HG03442 (cell line): Measurements from ENCODE around the gene SPRYD3.

ENCODE experiments used
- ATAC-seq: cut with Tn5 transposase; IDR thresholded peaks from one replicate; pipeline ENCODE4 v1.9.1; 2021; ENCODE audit warnings: mild to moderate bottlenecking, moderate library complexity; ENCODE audit not compliant: unreplicated experiment

Gene SPRYD3

GRCh38 chr12:53086361-53086760 is 7.2 kb upstream of the SPRYD3 start:
- ATAC-seq = no peak

GRCh38 chr12:53082637-53083175 is 3.5 kb upstream of the SPRYD3 start:
- ATAC-seq = no peak

GRCh38 chr12:53078425-53079225 is 565 bp downstream of the SPRYD3 start:
- peak; percentile 20 for ATAC-seq

GRCh38 chr12:53077030-53077429 is 2.2 kb downstream of the SPRYD3 start:
- ATAC-seq = no peak

GRCh38 chr12:53076461-53076860 is 2.7 kb downstream of the SPRYD3 start:
- ATAC-seq = no peak

GRCh38 chr12:53074999-53075370 is 4.2 kb downstream of the SPRYD3 start:
- no peak for ATAC-seq

GRCh38 chr12:53074283-53074998 is 4.7 kb downstream of the SPRYD3 start:
- no peak for ATAC-seq

GRCh38 chr12:53073881-53074280 is 5.3 kb downstream of the SPRYD3 start:
- no peak for ATAC-seq

GRCh38 chr12:53071591-53072551 is 7.3 kb downstream of the SPRYD3 start:
- ATAC-seq = no peak

GRCh38 chr12:53070877-53071492 is 8.2 kb downstream of the SPRYD3 start:
- no peak for ATAC-seq

GRCh38 chr12:53069621-53070410 is 9.4 kb downstream of the SPRYD3 start:
- no peak for ATAC-seq

GRCh38 chr12:53068811-53069585 is 10.2 kb downstream of the SPRYD3 start:
- ATAC-seq = no peak

GRCh38 chr12:53067993-53068770 is 11.0 kb downstream of the SPRYD3 start:
- ATAC-seq = no peak

- no peak for ATAC-seq
These were observed 11.9 kb downstream of the SPRYD3 start for GRCh38 chr12:53067074-53067992.

- no peak for ATAC-seq
These were observed 12.9 kb downstream of the SPRYD3 start for GRCh38 chr12:53065975-53066931.

GRCh38 chr12:53065470-53065869 is 13.7 kb downstream of the SPRYD3 start:
- ATAC-seq = no peak
